Measurements from ENCODE around the gene ADSS1.
A peak's percentile ranks its signal among the peaks of the same experiment; 100 is the strongest.

The ADSS1 gene
- 1.1 to 4.0 (median 1.8) reads per million in 4 donors for total RNA-seq

DNA sequence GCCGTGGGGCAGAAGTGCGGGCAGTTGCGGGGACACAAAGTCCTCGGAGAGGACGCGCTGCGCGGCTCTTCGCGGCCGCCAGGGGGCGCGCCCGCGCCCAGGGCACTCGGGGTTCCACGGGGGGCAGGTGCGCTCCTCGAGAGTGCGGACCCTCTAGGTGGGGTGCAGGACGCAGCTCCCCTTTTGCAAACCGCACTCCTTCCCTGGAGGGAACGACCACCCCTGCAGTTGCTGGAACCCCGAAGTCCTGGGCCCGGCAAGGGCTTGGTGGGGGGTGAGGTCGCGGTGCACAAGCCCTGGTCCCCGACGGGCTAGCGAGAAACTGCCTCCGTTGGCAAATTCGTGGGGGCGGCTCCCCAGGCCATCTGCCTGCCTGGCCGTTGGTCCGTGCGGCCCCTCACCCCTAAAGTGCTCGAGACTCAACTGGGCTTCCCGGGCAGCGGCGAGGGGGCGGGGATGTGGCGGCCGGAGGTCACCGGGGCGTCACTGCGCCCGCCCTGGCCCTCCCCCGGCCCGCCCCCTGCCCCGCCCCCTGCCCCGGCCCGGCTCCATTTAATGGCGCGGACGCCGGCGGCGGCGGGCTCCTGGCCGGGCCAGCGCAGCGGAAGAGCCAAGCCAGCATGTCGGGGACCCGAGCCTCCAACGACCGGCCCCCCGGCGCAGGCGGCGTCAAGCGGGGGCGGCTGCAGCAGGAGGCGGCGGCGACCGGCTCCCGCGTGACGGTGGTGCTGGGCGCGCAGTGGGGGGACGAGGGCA is at the start of gene ADSS1:
ADSS1 (plus strand) TSS at position 579 of the 756 bp plus-strand sequence; CDS start at position 621, 42 bp downstream.
- peak; percentile 37 to 63 (median 48) for DNase-seq

DNA sequence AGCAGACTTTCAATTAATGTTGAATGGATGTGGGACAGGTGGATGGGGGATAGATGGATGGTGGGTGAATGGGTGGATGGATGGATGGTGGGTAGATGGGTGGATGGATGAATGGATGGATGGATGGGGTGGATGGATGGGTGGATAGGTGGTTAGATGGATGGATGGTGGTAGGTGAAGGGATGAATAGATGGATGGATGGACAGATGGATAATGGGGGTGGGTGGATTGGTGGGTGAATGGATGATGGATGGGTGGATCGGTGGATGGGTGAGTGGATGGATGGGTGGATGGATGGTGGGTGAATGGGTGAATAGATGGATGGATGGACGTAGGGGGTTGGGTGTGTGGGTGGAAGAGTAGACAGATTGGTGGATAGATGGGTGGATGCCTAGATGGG is 48.6 kb upstream of the ADSS1 start:
- DNase-seq = no peak

DNA sequence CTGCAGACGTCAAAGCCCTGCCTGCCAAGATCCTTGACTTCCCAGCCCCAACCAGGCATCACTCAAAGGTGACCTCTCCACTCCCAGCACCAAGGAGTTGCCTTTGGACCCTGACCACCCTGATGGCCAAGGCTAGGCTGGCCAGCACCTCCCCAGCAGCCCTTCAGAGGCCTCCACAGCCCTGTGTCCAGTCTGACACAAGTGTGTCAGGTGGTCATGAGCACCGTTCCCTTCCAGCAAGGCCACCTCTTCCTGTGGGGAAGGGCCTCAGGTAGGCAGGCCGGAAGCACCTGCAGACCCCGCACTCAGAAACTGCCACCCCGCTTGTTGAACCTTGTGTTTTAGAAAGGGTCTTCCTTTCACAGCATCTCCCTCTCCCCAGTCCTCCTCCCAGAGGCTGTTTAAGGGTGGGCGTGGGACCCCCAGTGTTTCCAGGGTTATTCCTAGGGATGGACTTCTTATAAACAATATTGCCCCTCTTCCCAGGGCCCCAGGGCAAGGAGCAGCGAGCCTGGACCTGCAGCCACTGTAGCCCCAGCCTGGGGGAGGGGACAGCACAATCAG is 47.8 kb upstream of the ADSS1 start:
- no peak for DNase-seq

DNA sequence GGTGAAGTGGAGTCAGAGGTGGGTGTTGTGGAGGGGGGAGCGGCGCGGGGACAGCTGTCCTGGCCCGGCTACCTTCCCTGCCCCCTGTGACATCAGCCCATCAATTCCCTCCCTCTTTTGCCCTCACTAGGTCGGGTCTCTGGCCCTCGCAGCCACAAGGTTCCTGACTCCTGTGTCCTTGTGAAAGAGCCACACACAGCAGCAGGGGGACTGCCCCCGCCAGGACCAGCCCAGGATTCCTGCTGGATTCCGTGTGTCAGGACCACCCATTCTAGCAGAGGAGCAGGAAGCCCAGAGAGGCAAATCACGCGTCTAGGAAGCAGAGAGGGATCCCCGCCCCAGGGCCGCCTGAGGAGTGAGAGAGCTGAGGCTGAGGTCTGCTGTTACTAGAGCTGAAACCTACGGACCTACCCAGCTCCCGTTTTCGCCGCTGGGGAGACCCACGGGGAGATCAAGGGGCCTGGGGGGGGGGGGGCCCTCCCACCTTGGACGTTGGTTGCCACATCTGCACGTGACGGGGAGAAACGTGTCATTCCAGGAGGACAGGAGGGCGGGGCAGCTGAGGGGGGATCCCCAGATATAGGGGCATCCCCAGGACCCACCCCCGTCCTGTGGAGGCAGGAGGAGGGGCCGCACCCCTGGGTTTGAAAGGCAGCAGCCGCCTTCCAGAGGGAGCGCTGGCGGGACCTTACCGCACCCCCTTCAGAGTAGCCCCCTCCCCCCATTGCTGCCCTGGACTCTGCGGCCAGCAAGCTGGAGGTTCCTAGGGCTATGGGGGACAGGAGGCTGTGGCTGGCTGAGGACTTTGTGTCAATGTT is 47.1 kb upstream of the ADSS1 start:
- DNase-seq = peak in 1 of 5 donors; percentile 21

DNA sequence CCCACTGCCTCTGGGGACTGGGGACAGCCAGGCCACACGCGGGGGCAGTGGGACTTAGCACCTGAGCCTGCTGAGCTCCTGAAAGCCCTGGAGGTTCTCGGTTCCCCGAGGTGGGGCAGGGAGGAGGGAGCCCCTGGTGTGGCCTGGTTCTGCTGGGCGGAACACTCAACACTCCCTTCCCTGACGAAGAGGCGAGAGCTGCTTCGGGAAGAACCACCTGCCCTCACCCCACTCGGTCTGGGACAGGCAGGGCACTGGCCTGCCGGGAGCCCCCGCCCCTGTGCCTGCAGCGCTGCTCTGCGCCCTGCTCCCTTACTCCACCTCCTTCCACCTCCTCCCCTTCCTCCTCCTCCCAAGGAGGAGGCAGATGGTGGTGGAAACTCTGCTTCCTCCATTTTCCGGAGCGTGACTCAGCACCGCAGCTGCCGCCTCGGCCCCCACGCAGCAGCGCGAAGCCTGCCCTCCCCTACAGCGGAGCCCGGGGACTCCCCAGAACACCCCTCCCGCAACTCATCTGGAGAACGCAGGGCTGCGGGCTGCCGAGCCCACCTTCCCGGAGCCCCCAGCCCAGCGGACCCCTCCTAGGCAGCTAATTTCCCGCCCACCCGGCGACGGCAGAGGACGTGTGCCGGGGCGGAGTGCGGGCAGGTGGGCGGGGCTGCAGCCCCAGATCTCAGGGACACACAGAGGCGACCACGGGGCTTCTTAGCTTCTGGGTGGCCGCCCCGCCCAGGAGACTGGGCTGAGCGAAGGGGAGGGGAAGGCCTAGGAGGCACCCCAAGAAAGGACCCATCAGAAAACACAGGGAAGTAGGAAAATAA is 46.3 kb upstream of the ADSS1 start:
- DNase-seq = peak in 4 of 5 donors; percentile 45 to 74 (median 50)

DNA sequence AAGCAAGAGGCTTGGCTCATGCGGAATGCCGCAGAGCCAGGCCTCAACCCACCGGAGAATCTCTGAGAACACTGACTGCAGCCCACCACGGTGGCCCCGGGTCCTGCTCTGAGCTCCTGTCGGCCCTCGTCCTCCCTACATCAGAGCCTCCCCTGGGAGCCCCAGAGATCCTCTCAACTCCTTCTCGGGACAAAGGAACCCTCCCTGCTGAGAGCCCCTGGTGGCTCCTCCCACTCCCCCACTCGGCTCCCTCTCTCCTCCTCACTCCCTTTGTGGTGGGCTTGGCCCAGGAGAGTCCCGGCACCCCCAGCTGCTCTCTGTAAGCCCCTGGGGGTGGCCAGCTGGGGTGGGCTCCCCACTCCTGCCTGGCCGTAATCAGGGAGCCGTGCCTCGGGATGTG is 45.7 kb upstream of the ADSS1 start:
- no peak for DNase-seq

DNA sequence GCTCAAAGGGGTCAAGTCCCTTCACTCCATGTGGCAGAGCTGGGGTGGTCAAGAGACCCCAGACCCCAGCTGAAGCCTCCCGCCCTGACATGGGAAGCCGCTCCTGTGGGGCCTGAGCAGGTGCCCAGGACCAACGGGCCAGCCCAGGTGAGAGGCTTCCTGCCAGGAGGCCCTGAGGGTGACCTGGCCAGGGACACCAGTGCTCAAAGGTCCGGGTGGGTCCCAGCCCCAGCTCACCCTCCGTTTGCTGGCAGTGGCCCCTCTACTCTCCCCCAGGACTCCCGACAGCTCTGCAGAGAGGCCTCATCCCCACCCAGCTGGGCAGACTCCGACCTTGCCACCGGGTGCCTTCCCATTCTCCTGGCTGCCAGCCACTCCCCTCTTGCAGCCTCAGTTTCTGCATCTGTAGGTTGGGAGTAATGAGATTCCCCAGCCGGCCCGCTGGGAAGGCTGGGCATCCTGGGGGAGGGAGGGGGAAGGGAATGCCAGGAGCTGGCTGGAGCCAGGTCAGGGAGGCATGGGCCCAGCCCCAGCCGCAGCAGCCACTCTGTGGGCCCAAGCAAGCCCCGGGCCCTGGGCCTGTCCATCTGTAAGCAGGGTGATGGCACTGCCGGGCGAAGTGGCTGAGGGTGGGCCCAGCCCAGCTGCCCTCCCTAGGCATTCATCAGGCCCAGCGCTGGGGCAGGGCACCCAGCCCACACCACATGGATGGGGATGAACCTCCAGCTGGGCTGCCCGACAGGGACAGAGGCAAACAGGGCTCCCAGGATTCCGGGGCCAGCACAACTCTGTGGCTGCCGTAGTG is 44.9 kb upstream of the ADSS1 start:
- DNase-seq = no peak

DNA sequence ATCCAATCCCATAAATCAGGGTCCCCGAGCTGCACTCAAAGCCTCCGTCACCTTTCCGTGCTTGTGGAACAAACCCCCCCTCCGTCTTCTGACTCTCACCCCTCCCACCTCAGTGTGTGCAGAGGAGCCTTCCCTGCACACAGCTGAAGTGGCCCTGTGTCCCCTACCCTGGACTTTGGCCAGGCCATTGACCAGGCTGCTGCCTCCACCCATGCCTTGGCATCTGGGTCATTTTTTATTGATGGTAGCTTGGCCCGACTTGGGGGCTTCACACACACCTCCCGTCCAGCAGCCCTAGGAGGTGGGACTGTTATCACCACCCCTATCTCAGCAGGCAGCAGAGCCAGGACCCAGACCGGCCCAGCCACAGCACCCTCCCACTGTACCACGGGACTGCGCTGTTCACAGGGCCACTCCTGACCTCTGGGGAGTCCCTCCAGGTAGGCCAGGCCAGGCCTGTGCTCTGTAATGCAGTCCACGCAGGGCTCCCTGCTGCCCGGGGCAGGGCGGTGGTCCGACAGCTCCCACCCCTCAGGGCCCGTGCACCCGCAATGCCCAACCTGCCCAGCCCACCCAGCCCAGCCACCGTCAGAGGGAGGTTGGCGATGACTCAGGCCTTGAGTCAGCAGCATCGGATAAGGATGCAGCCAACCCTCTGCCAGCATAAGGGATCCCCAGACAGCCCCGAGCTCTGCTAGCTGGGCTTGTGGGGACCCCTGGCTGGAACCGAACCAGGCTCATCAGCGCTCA is 43.8 kb upstream of the ADSS1 start:
- no peak for DNase-seq

DNA sequence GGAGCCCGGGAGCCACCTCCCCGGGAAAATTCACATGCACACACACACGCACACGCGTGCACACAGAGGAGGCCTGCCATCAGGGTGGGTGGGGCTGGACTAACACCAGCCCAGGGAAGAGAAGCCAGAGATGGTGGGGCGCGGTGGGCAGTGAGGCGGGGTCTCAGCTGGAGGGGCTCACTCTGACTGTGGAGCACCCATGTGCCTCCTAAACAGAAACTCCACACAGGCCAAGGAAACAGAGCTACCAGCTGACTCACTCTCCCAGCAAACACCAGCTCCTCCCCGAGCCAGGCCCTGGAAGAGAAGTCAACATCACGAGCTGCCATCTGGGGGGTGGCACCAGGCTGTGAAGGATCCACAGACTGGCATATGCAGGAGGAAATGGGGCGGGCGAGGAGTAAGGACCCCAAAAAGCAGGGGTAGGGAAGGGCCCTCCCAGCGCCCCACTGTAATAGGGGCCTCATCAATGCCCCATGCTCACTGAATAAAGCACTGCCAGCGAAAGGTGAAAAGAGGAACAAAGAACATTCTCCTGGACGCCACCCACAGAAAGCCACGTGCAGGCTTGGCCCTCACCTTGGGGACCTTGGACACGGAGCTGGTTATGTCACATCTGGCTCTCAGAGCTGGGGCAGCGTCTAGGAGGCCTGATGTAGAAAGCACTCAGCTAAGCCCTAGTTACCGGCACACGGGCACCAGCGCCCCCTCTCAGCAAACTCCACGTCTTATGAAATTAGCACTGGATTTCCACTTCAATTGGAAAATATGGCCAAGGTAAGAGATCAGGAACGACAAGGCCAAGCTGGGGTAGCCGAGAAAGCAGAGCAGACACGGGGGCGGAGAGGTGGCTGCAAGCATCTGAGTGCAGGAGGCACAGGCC is 43.0 kb upstream of the ADSS1 start:
- DNase-seq = no peak

DNA sequence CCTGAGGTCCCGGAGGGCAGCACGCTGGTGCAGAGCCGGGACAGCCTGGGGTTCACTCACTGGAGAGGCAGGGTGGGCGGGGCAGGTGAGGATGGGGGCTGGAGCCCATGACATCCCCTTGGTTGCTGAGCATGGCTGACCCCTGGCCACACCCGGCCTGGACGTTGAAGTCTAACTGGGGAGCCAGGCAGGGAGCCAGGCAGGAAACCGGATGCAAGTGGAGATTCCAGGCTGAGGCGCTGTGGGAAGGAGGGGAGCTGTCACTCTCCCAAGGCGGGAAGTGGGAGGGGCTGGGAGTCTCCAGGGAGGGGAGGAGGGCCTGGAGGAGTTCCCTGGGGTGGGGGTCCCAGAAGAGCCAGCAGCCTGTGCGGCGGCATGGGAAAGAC is 42.3 kb upstream of the ADSS1 start:
- no peak for DNase-seq

DNA sequence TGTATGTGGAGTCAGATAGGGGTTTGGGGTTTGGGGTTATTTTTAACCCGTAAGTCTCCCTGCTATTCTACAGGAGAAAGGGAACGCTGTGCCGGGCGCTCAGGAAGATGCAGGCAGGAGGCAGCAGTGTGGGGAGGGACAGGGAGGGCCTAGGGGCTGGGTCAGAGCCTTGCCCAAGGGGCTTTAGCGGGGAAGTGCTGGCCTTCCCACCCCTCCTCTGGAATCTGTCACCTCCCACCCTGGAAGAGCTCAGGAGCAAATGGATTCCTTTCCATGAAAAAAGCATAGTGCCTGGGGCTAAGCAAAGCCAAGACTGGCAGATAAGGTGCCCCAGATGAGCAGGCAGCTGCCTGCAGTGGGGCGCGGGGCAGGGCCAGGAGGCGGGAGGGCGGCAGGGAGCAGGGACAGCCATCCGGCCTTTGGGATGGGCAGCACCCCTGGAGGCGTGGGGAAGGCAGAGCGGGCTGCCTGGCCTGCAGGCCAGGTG is 41.9 kb upstream of the ADSS1 start:
- DNase-seq = no peak

DNA sequence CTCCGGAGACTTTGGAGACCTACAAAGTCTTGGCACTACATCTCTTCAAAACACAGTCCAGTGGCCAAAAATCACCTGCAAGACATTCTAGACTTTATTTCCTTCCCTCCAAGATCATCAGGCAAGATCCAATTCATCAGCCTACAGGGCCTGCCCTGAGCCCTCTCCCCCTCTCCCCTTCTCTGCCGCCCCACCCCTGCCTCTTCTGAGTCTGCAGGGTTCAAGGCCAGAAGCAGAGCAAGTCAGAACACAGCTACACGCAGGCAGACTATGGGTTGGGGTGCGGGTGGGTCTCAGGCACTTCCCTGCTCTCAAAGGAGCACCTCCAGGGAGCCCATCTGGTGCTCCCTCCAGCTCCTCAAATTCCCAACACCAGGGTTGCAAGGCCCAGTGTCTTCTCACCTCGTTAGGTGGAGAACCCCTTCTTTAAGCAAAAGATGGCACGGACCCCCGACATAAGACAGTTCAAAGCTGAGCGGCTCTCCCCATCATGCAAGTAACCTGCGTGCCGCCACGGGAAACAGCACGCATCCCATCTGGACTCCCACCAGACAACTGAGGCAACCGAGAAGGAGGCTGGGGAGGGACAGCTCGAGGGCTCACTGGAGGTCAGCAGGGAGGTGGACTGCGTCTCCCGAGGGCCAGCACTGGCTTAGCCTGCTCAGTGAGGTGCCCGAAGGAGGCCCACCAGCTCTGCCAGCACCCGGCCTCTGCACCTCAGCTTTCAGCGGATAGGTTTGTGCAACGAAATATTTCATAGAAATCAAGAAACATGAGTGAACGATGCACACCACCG is 40.2 kb upstream of the ADSS1 start:
- DNase-seq = no peak

DNA sequence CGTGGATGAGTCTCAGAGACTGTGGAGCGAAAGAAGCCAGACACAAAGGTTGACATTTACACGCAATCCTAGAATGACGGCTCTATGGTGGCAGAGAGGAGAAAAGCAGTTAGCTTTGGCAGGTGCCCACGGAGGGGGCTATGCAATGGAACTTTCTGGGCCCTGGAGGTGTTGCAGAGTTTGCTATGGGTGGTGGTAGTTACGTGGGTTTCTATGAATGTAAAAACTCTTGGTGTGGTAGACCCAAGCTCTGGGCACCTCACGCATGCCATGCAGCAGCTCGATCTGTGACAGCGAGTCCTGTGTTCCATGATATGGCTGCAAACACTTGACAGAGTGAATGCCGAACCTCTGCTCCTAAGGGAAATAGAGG is 39.6 kb upstream of the ADSS1 start:
- no peak for DNase-seq

DNA sequence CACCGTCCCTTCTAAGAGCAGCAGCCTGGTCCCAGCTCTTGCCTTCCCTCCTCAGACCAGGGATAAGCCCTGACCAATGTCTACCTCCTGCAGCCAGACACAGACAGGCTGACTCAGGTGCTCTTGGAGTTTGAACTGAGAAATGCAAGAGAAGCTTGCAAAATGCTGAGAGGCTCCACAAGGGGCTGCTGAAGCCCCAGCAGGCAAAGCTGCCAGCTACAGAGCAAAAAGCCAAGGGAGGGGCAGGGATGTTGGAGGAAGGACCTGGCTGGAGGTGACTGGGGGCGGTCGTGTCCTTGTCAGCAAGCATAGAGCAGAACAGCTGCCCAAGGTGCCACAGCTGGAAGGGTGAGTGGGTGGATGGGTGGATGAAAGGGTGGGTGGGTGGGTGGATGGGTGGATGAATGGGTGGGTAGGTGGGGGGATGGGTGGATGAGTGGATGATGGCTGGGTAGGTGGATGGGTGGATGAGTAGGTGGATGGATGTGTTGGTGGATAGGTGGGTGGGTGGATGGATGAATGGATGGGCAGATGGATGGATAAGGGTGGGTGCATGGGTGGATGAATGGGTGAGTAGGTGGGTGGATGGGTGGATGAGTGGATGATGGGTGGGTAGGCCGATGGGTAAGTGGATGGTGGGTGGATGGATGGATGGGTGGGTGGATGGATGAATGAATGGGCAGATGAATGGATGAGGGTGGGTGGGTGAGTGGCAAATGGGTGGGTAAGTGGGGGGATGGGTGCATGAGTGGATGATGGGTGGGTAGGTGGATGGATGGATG is 38.6 kb upstream of the ADSS1 start:
- no peak for DNase-seq

DNA sequence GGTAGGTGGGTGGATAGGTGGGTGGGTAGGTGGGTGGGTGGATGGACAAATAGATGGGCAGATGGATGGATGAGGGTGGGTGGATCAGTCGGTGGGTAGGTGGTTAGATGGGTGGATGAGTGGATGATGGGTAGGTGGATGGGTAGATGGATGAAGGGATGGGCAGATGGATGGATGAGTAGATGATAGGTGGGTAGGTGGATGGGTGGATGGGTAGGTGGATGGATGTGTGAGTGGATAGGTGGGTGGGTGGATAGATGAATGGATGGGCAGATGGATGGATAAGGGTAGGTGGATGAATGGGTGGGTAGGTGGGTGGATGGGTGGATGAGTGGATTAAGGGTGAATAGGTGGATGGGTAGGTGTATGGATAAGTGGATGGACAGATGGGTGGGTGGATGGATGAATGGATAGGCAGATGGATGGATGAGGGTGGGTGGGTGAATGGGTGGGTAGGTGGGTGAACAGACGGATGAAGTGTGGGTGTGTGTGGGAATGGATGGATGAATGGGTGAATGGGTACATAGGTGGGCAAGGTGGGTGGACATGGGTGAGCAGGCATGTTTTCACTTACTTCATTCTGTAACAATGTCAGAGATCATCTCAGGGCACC is 37.9 kb upstream of the ADSS1 start:
- no peak for DNase-seq

DNA sequence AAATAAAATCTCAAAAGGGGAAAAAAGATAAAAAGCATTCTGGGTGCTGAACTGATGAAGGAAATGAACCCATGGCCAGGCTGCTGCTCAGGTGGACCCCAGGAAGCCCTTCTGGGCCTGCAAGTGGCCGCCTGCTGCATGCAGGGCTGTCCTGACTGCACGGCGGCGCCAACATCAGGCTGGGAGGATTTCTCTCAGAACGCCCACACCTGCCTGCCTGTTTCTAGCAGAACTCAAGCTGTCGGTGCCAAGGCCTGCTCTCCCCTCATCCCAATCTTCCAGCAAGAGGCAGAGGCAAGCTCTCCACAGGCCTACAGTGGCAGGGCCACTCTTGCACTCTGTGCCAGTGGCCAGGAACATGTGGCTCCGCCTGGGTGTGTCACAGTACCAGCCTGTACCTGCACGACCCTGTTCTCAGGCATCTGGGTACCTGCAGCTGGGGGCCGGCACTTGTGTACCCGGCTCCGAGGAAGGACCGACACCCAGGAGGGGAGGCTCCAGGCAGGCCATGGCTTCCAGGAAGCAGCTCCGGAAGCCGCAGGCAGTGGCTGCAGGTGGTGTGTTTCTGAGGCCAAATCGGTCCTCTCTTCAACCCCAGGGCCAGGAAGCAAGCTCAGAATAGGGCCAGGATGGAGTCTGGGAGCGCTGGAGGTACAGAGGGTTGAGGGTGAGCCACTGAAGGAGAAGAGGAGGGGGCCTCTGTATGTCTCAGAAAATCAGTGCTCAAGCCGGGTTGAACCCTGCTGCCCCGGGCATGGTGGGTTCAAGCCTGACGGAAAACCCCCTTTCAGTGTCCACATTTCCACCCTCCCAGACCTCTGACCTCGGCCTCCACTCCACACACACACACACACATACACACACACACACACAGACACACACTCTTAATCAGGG is 37.2 kb upstream of the ADSS1 start:
- peak in 1 of 5 donors; percentile 49 for DNase-seq

Measured in T-helper 1 cell (primary cell).